SH-SY5Y (cell line): ENCODE measurements around the gene ZNF184.

Experiments used
- GATA2 ChIP-seq: IDR thresholded peaks from 2 replicates; pipeline ENCODE4 v1.6.1; 2011; ENCODE audit warnings: mild to moderate bottlenecking, low read depth, low read length
- GATA3 ChIP-seq: IDR thresholded peaks from 2 replicates; pipeline ENCODE4 v1.6.1; 2011; ENCODE audit warnings: low read depth, mild to moderate bottlenecking, low read length, moderate library complexity

GRCh38 chr6:27471365-27472115 is 1.4 kb downstream of the ZNF184 start:
- TF ChIP-seq GATA2, result no peak
- no peak for TF ChIP-seq GATA3
